DOHH2 (cell line): ENCODE results near the gene BAIAP2.

Experiments
- H3F3A ChIP-seq: fragments of 200-600 bp; sonication (generic), shearing (Covaris generic); 2 replicates; pipeline ENCODE4 v1.6.0; 2016; ENCODE audit warnings: antibody characterized with exemption, mild to moderate bottlenecking; ENCODE audit not compliant: control insufficient read depth, insufficient read depth
- H3K27ac ChIP-seq: fragments of 200-600 bp; sonication (generic); 2 replicates; pipeline ENCODE4 v1.5.1; 2014; ENCODE audit warnings: low read depth, mild to moderate bottlenecking, low read length, moderate library complexity
- H3K27me3 ChIP-seq: fragments of 200-600 bp; sonication (generic); 2 replicates; pipeline ENCODE4 v1.6.1; 2014; ENCODE audit warnings: mild to moderate bottlenecking, low read length, mixed read lengths; ENCODE audit not compliant: control insufficient read depth
- H3K36me3 ChIP-seq: fragments of 200-600 bp; sonication (generic); 2 replicates; pipeline ENCODE4 v1.6.1; 2014; ENCODE audit warnings: mild to moderate bottlenecking, low read length, moderate library complexity, mixed read lengths; ENCODE audit not compliant: control insufficient read depth
- H3K4me1 ChIP-seq: fragments of 200-600 bp; sonication (generic); 2 replicates; pipeline ENCODE4 v1.6.1; 2014; ENCODE audit warnings: mild to moderate bottlenecking, low read length, mixed read lengths; ENCODE audit not compliant: control insufficient read depth
- H3K4me2 ChIP-seq: fragments of 200-600 bp; sonication (generic); 2 replicates; pipeline ENCODE4 v1.6.0; 2014; ENCODE audit warnings: mild to moderate bottlenecking, low read length, moderate library complexity
- H3K4me3 ChIP-seq: fragments of 200-600 bp; sonication (generic); 2 replicates; pipeline ENCODE4 v1.5.1; 2014; ENCODE audit warnings: mild to moderate bottlenecking, low read length, mixed read lengths
- H3K79me2 ChIP-seq: fragments of 200-600 bp; sonication (generic); 2 replicates; pipeline ENCODE4 v1.6.1; 2014; ENCODE audit warnings: mild to moderate bottlenecking, low read length, mixed read lengths; ENCODE audit not compliant: control insufficient read depth
- H3K9me2 ChIP-seq: fragments of 200-600 bp; sonication (generic); replicated peaks from 2 replicates; pipeline ENCODE4 v1.6.1; 2014; ENCODE audit warnings: mild to moderate bottlenecking, low read length, mixed read lengths; ENCODE audit not compliant: control insufficient read depth
- H3K9me3 ChIP-seq: fragments of 200-600 bp; sonication (generic); 2 replicates; pipeline ENCODE4 v1.6.1; 2014; ENCODE audit warnings: antibody characterized with exemption, low read length, mixed read lengths; ENCODE audit not compliant: control insufficient read depth, insufficient read depth
- H4K20me1 ChIP-seq: fragments of 200-600 bp; sonication (generic); 2 replicates; pipeline ENCODE4 v1.6.0; 2014; ENCODE audit warnings: low read depth, mild to moderate bottlenecking, antibody characterized with exemption, low read length, moderate library complexity; ENCODE audit not compliant: control insufficient read depth, insufficient read depth
- CTCF ChIP-seq: fragments of 200-600 bp; sonication (generic); IDR thresholded peaks from one replicate; pipeline ENCODE4 v1.5.1; 2014; ENCODE audit warnings: antibody characterized with exemption, mild to moderate bottlenecking, low read depth, low read length; ENCODE audit not compliant: poor library complexity, severe bottlenecking
- EZH2phosphoT487 ChIP-seq: fragments of 200-600 bp; sonication (generic); IDR thresholded peaks from 2 replicates; pipeline ENCODE4 v1.6.1; 2017; ENCODE audit warnings: borderline replicate concordance, mild to moderate bottlenecking, antibody characterized with exemption, low read length, moderate library complexity, mixed read lengths

Gene BAIAP2

GRCh38 chr17:81054308-81054707 is 19.4 kb downstream of the BAIAP2 start:
- TF ChIP-seq EZH2phosphoT487 (no peak), CTCF (no peak)
- Histone ChIP-seq H3K27ac (no peak overlapping the region), H3K4me1 (no peaks in the 10 kb centered on the region)

DNA sequence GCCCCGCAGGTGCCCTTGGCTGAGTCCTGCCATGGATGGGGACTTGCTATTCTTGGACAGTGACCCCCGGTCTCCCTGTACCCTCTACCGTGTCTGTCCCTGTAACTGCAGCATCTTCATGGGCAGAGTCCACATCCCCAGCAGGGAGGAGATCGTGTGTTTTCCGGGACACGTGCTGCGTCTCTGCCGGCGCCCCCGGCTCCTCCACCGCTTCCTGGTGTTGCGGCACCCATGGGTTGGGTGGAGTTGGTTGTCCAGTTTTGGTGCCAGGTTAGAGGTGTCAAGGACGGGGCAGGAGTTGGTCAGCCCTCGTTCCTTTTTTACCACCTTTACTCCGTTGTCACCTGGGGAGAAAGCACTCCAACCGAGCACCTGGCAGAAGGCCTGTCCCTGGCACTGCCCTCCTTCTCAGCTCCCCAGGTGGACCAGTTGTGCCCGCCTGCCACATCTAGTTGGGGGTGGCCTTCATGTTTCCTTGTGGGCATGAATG is 20.0 kb downstream of the BAIAP2 start:
- no peaks in the 10 kb centered on the region for H3K9me3 ChIP-seq
- H3K4me2 ChIP-seq, result no peak overlapping the region
- H3K36me3 ChIP-seq, result no peaks in the 10 kb centered on the region
- no peaks in the 10 kb centered on the region for H4K20me1 ChIP-seq
- H3K27ac ChIP-seq, result no peak overlapping the region
- H3K79me2 ChIP-seq, result no peaks in the 10 kb centered on the region
- no peaks in the 10 kb centered on the region for H3K4me1 ChIP-seq
- H3K27me3 ChIP-seq, result no peaks in the 10 kb centered on the region
- H3K4me3 ChIP-seq, result no peak overlapping the region
- H3F3A ChIP-seq, result no peaks in the 10 kb centered on the region
- no peaks in the 10 kb centered on the region for H3K9me2 ChIP-seq
- TF ChIP-seq CTCF, result no peak
- TF ChIP-seq EZH2phosphoT487, result no peak

More at GRCh38 chr17:81054308-81054707, 19.4 kb downstream of the BAIAP2 start:
- Histone ChIP-seq H3K36me3 (no peaks in the 10 kb centered on the region), H3K27me3 (no peaks in the 10 kb centered on the region), H3K4me2 (no peak overlapping the region), H3K4me3 (no peak overlapping the region), H3K9me2 (no peaks in the 10 kb centered on the region), H3F3A (no peaks in the 10 kb centered on the region), H4K20me1 (no peaks in the 10 kb centered on the region), H3K79me2 (no peaks in the 10 kb centered on the region), H3K9me3 (no peaks in the 10 kb centered on the region)

DNA sequence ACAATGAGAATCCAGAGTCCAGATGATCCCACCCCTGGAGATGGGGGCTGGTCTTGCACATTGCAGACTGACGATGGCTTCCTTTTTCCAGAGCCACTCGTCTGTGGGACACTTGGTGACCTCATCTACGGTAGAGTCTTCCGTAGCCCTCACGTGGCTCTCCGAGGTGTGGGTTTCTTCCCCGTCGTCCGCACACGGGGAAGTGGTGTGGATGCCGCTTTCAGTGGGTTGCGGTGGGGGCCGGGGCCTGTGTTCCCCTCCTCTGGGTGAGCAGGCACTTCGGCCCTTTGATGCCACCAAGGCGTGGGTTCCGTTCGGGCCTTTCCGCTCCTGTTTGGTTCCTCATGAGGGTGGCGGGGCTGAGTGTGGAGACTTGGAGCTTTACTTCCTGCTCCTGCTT is 21.4 kb downstream of the BAIAP2 start:
- Histone ChIP-seq H3K79me2 (no peaks in the 10 kb centered on the region), H3K9me2 (no peaks in the 10 kb centered on the region), H3K4me1 (no peaks in the 10 kb centered on the region), H3F3A (no peaks in the 10 kb centered on the region), H3K27me3 (no peaks in the 10 kb centered on the region), H3K36me3 (no peaks in the 10 kb centered on the region), H3K4me3 (no peak overlapping the region), H3K9me3 (no peaks in the 10 kb centered on the region), H4K20me1 (no peaks in the 10 kb centered on the region), H3K4me2 (no peak overlapping the region), H3K27ac (no peak overlapping the region)
- TF ChIP-seq EZH2phosphoT487, result no peak
- TF ChIP-seq CTCF, result no peak
